HFF-Myc (cell line): ENCODE measurements around the gene CDK5RAP3.

Source experiments
- DNase-seq: peaks from one replicate; pipeline ENCODE4 v3.0.0-alpha.2; 2011; ENCODE audit warnings: low read depth; ENCODE audit errors: extremely low read depth
- H3K4me3 ChIP-seq: replicated peaks from 2 replicates; pipeline ENCODE4 v1.5.1; 2011; ENCODE audit warnings: low read depth, mild to moderate bottlenecking, control low read depth, low read length
- TF ChIP-seq, protein P1 (sequence below): IDR thresholded peaks from 2 replicates; pipeline ENCODE4 v1.5.1; 2012; ENCODE audit warnings: mild to moderate bottlenecking, low read depth, low read length, control low read depth; ENCODE audit errors: missing control alignments

The CDK5RAP3 gene

DNA sequence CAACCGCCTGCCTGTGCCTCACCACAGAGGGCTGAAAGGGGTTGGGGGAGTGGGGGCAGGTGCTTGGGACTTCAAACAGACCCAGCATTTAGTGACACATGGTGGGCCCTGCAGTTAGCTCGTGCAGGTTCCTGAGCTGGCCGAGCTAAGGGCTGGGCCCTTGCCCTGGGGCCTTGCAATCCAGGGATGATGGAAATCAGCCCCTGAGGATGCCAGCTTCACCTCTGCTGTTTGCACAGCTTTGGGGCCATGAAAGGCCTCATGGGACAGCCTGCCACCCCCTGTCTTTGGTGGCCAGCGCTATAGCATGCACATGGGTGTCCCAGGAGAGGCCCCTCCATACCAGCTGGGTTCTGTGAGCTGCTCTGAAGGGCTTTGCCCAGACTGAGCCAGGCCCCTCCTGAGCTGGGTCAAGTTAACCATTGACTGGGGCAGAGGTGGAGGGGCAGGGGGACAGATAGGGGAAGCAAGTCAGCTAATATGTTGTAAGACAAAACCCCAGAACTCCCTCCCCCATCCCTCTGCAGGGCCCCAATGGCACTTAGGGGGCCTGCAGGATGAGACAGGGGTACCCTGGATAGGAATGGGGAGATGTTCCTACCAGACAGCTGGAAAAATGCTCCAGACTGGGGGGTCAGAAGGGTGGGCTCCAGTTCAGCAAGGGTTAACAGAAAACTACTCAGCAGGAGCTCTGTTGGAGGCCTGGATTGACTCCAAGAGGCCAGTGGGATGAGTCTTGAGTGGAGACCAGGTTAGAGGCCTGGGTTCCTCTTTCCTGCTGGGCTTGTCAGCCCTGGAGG lies 13.9 kb upstream of the CDK5RAP3 start:
- DNase-seq: no peak
- TF ChIP-seq, protein P1, sequence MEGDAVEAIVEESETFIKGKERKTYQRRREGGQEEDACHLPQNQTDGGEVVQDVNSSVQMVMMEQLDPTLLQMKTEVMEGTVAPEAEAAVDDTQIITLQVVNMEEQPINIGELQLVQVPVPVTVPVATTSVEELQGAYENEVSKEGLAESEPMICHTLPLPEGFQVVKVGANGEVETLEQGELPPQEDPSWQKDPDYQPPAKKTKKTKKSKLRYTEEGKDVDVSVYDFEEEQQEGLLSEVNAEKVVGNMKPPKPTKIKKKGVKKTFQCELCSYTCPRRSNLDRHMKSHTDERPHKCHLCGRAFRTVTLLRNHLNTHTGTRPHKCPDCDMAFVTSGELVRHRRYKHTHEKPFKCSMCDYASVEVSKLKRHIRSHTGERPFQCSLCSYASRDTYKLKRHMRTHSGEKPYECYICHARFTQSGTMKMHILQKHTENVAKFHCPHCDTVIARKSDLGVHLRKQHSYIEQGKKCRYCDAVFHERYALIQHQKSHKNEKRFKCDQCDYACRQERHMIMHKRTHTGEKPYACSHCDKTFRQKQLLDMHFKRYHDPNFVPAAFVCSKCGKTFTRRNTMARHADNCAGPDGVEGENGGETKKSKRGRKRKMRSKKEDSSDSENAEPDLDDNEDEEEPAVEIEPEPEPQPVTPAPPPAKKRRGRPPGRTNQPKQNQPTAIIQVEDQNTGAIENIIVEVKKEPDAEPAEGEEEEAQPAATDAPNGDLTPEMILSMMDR: no peak
- H3K4me3 ChIP-seq: no peak overlapping the region

DNA sequence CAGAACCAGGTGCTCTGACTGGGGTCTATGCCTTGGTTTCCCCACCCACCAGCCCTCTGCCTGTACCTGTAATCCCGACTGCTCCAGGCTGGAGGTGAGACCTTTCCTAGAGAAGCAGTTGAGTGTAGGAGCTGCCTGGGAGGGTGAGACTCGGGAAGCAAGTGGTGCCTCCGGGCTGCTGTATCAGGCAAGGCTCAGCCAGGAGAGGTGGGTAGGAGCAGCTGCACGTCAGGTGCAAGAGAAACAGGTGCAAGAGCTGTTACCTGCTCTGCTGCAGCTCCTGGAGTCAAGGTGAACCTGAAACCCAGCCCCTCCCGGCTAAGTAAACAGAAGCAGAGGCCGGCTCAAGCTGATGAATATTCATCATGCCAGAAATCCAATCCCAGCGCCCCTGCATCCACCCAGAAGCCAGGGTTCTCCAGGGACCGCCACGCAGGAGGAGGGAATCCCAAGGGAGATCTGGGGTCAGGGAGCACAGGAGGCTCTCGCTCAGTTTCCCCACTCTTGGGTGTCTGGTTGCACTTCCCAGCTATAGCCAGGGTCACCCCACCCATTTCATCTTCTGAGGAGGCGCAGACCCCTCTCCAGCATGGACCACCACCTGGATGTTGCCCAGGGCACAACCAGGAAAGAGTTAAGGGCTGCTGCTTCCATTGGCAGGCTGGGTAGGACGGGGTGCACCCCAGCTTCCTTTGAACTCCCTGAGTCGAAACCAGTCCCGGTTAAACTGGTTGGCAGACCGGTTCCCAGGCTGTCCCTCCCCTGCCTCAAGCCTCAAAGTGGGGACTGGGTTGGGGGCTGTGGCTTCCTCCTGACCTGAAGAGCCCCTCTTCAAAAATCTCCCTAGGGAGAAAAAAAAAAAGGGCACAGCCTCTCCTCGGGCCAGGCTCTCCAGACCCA lies 13.1 kb upstream of the CDK5RAP3 start, which contains the start of gene PRR15L:
TSS of gene PRR15L (minus strand) at position 293 of the 900 bp plus-strand sequence. CDS start 4,649 bp downstream, outside the sequence.
- no peak for DNase-seq
- TF ChIP-seq, protein P1: no peak
- H3K4me3 ChIP-seq: no peak within 1 kb of the TSS

DNA sequence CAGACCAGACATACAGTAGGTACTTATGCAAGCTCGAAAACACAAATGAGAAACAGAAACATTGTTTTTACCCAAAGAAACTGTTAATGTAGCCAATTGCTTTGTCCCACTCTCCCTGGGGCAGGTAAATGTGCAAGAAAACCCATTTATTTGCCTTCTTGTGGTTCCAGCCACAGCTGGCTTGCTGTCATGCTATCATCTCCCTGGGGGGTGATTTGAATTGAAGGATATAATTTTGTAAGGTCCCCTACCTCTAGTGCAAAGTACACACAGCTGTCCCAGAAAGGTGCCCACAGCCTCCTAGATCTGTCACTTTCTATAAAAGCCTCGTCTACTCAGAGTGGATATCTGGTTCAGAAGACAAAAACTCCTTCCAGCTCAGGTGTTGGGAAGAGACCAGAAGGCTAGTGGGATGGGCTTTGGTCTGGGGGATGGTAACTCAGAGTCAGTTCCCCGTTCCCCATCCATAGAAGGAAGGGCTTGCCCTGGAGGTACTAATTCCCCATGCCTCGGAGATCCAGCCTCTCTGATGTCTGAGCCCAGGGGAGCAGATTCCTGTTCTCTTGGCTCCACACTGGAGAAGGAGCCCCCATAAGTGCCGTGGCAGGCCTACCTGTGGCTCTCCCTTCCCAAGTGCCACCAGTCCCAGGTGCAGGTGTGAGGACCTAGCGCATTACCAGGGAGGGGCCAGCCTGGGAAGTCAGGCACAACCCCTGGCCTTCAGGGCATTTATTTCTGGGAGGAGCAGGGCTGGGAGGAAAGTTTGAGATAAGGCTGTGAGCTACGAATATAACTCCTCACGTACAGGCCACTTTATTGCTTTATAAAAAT lies 10.9 kb upstream of the CDK5RAP3 start:
- H3K4me3 ChIP-seq: no peak overlapping the region
- TF ChIP-seq, protein P1: no peak
- no peak for DNase-seq

DNA sequence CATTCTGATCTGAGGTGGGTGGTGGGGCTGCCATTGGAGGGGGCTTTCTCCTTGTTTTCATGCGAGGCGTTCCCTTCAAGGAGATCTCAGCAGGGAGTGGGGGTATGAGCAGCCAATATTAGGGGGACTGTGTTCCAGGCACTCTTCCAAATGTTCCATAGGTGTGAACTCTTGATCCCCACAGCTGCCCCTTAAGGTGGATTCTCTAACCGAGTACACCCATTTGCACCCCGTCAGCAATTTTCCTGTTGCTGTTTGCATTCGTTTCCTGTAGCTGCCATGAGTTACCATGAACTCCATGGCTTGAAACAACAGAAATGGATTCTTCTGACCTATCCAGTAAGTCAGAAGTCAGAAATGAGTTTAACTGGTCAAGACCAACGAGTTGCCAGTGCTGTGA lies 9.5 kb upstream of the CDK5RAP3 start:
- no peak for DNase-seq
- no peak overlapping the region for H3K4me3 ChIP-seq
- TF ChIP-seq, protein P1: no peak

DNA sequence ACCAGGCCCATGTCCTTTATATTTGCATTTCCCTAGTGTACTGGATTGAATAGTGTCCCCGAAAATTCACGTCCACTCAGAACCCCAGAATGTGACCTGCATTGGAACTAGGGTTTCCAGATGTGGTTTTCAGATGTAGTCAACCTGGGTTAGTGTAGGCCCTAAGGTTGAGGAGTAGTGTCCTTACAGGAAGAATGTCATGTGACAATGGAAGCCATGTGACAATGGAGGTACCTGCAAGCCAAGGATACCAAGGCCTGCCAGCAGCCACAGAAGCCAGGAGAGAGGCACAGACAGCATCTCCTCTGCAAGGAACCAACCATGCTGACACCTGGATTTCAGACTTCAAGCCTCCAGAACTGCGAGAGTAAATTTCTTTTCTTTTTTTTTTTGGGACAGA lies 8.0 kb upstream of the CDK5RAP3 start:
- DNase-seq: no peak
- TF ChIP-seq, protein P1: no peak
- no peak overlapping the region for H3K4me3 ChIP-seq

DNA sequence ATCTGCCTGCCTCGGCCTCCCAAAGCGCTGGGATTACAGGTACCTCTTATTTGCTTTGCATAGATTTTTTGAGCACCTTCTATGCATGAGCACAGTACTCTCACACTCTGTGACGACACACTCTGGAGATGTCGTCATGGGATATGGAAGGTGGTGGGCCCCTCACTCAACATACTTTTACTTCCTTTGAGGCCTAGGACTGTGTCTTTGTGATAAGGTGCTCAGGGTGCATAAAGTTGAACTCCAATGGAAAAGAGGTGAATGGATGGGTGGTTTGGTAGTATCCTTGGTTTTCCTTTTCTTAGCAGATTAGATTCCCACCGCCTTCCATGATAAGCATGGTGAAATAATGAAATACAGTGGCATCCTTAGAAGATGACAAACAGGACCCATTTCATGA lies 6.1 kb upstream of the CDK5RAP3 start:
- no peak for DNase-seq
- H3K4me3 ChIP-seq: no peak overlapping the region
- TF ChIP-seq, protein P1: no peak
